AG09319 (cell line): ENCODE measurements around the gene FKBP5.

Experiments used
- DNase-seq: peaks from one replicate; pipeline ENCODE4 v3.0.0-alpha.2; 2010; ENCODE audit warnings: low read depth; ENCODE audit errors: extremely low read depth
- TF ChIP-seq, protein P1 (sequence below): IDR thresholded peaks from 2 replicates; pipeline ENCODE4 v1.5.1; 2011; ENCODE audit warnings: low read depth, mild to moderate bottlenecking, inconsistent platforms, low read length, moderate library complexity

The FKBP5 gene

DNA sequence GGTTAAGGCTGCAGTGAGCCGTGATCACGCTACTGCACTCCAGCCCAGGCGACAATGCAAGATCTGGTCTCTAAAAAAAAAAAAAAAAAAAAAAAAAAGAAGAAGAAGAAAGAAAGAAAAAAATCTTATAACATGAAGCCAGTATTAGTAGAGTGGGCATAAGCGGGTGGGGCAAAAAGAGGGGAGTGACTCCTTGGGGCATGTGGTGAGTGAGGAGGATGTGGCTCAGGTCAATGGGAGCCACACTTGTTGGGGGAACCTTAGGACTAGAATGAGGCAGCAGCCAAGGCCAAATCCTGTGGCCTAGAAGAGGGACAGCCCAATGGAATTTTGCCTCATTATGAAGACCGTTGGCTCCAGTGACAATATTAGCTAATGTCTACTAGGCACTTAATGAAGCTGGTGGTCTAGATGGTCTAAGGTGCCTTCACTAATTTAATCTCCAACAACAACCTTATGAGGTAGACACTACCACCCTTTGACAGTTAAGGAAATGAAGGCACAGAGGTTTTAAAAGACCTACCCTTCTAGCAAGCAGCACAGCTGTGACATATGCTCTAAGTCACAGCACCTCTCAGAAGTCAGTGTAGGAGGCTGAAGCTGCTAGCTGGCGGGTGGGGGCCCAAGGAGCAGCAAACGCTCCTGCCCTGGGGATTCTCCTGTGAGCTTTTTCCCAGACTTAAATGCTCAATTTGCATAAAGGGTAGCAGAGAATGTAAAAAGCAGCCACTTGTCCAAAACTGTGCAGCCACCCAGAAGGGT is 24.5 kb upstream of the FKBP5 start:
- no peak for DNase-seq
- TF ChIP-seq, protein P1, sequence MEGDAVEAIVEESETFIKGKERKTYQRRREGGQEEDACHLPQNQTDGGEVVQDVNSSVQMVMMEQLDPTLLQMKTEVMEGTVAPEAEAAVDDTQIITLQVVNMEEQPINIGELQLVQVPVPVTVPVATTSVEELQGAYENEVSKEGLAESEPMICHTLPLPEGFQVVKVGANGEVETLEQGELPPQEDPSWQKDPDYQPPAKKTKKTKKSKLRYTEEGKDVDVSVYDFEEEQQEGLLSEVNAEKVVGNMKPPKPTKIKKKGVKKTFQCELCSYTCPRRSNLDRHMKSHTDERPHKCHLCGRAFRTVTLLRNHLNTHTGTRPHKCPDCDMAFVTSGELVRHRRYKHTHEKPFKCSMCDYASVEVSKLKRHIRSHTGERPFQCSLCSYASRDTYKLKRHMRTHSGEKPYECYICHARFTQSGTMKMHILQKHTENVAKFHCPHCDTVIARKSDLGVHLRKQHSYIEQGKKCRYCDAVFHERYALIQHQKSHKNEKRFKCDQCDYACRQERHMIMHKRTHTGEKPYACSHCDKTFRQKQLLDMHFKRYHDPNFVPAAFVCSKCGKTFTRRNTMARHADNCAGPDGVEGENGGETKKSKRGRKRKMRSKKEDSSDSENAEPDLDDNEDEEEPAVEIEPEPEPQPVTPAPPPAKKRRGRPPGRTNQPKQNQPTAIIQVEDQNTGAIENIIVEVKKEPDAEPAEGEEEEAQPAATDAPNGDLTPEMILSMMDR, result no peak

DNA sequence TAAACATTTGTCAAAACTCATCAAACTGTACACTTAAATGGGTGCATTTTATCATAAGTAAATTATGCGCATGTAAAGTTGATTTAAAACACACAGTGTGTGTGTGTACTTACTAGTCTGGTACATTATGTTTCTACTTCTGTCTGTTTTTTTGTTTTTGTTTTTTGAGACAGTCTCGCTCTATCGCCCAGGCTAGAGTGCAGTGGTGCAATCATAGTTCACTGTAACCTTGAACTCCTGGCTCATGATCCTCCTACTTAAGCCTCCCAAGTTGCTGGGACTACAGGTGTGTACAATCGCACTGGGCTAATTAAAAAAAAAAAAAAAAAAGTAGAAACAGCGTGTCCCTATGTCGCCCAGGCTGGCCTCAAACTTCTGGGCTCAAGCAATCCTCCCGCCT is 23.0 kb upstream of the FKBP5 start:
- TF ChIP-seq, protein P1, result no peak
- DNase-seq, result no peak

- no peak for DNase-seq
- TF ChIP-seq, protein P1, result no peak
Measured at GRCh38 chr6:35710241-35710847, 21.6 kb upstream of the FKBP5 start.

GRCh38 chr6:35708585-35708984 is 19.9 kb upstream of the FKBP5 start:
- no peak for DNase-seq
- TF ChIP-seq, protein P1, result no peak

DNA sequence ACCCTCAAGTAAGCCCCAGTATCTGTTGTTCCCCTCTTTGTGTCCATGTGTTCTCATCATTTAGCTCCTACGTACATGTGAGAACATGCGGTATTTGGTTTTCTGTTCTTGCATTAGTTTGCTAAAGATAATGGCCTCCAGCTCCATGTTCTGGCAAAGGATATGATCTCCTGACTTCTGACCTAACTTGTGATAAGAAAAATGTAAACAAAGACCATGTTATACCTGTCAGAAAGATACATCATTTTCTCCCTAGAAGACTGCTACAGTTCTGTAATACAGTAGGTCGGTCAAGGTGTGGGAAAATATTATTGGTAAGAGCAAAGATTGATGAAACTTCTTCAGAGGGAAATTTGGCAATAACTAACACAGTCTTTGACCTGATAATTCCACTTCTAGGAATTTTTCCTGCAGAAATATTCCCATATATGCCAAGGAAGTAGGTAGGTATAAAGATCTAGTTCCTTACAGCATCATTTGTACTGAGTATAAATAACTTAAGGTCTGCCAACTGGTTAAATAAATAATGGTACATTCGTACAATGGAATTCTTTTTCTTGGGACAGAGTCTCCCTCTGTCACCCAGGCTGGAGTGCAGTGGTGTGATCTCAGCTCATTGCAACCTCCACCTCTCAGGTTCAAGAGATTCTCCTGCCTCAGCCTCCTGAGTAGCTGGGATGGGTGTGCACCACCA is 19.1 kb upstream of the FKBP5 start:
- DNase-seq, result no peak
- TF ChIP-seq, protein P1, result no peak

GRCh38 chr6:35706468-35706867 is 17.8 kb upstream of the FKBP5 start:
- TF ChIP-seq, protein P1, result no peak
- no peak for DNase-seq

DNA sequence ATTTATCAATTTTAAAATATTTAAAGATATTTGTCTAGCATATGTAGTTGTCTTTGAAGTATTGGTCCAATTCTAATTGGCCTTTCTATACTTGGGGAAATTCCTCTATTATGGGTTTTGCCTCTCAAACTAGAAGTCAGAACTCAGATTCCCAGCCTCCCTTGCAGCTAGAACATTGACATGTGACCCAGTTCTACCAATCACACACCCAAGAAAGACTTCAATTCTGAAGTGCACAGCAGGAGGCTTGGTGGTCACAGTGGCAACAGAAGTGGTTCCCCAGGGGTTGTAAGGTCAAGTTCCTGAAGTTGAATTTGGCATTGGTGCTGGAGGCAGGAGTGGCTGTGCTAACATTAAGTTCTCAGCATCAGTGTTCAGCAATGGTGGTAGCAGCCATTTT is 14.8 kb upstream of the FKBP5 start:
- TF ChIP-seq, protein P1, result no peak
- no peak for DNase-seq
